Stimulated activated CD4-positive, alpha-beta T cell treated with anti-CD3 and anti-CD28 coated beads, Interleukin-15, amount 100 ng/mL, for 48 hours (primary cell): ENCODE measurements around the gene ASS1.
A peak's percentile ranks its signal among the peaks of the same experiment; 100 is the strongest.
"Not testable (repeated sequence)": the region's sequence is repeated elsewhere in the genome, so short reads cannot be mapped to it uniquely, and the experiment has no call there.

Experiments
- DNase-seq, 2 donors: peaks; one replicate each; pipeline ENCODE4 v3.0.0-alpha.2; 2020; ENCODE audit warnings: low read depth in 2 of 2

Gene ASS1

GRCh38 chr9:130444565-130445221, at the start of gene ASS1:
ASS1 (plus strand) TSS chr9:130444961; CDS start chr9:130452229, 7,268 bp downstream.
- peak in 1 of 2 donors; percentile 35 for DNase-seq

GRCh38 chr9:130395810-130396435, 48.8 kb upstream of the ASS1 start:
- DNase-seq: no peak

GRCh38 chr9:130396581-130396980, 48.2 kb upstream of the ASS1 start:
- DNase-seq: no peak

GRCh38 chr9:130398487-130399240, 46.1 kb upstream of the ASS1 start:
- DNase-seq: no peak

- DNase-seq: no peak
Observed at GRCh38 chr9:130399768-130400167, 45.0 kb upstream of the ASS1 start.

- DNase-seq: no peak
Observed at GRCh38 chr9:130400870-130401269, 43.9 kb upstream of the ASS1 start.

GRCh38 chr9:130401742-130402141, 43.0 kb upstream of the ASS1 start:
- not testable (repeated sequence) for DNase-seq

- DNase-seq: no peak
Observed at GRCh38 chr9:130402243-130402642, 42.5 kb upstream of the ASS1 start.

GRCh38 chr9:130402645-130403440, 41.9 kb upstream of the ASS1 start:
- no peak for DNase-seq

- no peak for DNase-seq
Observed at GRCh38 chr9:130405657-130406257, 39.0 kb upstream of the ASS1 start.

- no peak for DNase-seq
Observed at GRCh38 chr9:130406278-130406895, 38.4 kb upstream of the ASS1 start.

GRCh38 chr9:130407916-130408663, 36.7 kb upstream of the ASS1 start:
- DNase-seq: no peak

GRCh38 chr9:130408669-130409068, 36.1 kb upstream of the ASS1 start:
- DNase-seq: no peak

GRCh38 chr9:130409246-130409645, 35.5 kb upstream of the ASS1 start:
- DNase-seq: no peak

GRCh38 chr9:130410443-130410842, 34.3 kb upstream of the ASS1 start:
- no peak for DNase-seq

- no peak for DNase-seq
Observed at GRCh38 chr9:130411566-130411915, 33.2 kb upstream of the ASS1 start.

GRCh38 chr9:130414081-130414731, 30.6 kb upstream of the ASS1 start:
- no peak for DNase-seq

- DNase-seq: no peak
Observed at GRCh38 chr9:130414910-130415746, 29.6 kb upstream of the ASS1 start.

- DNase-seq: no peak
Observed at GRCh38 chr9:130417602-130418001, 27.2 kb upstream of the ASS1 start.
